PC-3 (cell line): ENCODE results near the gene FAF2. TPM values are rescaled to one million over a fixed set of nuclear protein-coding genes. Genes with fewer than 3 reads are reported as not detected.

Experiments
- ATAC-seq: fragments of 200-7000 bp; cut with Tn5 transposase; 2 replicates; pipeline ENCODE4 v1.9.1; 2020; ENCODE audit warnings: mild to moderate bottlenecking, moderate library complexity
- BruUV-seq: library from RNA; stranded (reverse); fragments of 400-500 nt; replicated peaks from 2 replicates; lab custom pipeline; 2021; lab: Mats Ljungman, UMichigan
- CTCF ChIA-PET: fragments of 300-600 bp; sonication (Branson Sonifier 250); formaldehyde crosslinking; loops from one replicate; lab custom pipeline; 2022; ENCODE audit warnings: antibody characterized with exemption; lab: Charles Lee
- POLR2A ChIA-PET: fragments of 300-600 bp; sonication (Branson Sonifier 250); formaldehyde crosslinking; loops from one replicate; lab custom pipeline; 2022; ENCODE audit warnings: antibody characterized with exemption; ENCODE audit not compliant: unreplicated experiment; lab: Charles Lee
- DNase-seq: peaks from one replicate; pipeline ENCODE4 v3.0.0-alpha.2; 2015
- H2AFZ ChIP-seq: fragments of 300-600 bp; sonication (generic); 2 replicates; pipeline ENCODE4 v1.6.0; 2016; ENCODE audit warnings: antibody characterized with exemption, low read length
- H3F3A ChIP-seq: fragments of 300-600 bp; sonication (generic); one replicate; pipeline ENCODE4 v1.6.0; 2017; ENCODE audit warnings: antibody characterized with exemption, low read length, control low read depth, mild to moderate bottlenecking; ENCODE audit not compliant: unreplicated experiment
- H3K27ac ChIP-seq: fragments of 300-600 bp; sonication (generic); 2 replicates; pipeline ENCODE4 v1.5.1; 2016; ENCODE audit warnings: mild to moderate bottlenecking, low read length
- H3K27me3 ChIP-seq: fragments of 300-600 bp; sonication (generic); 2 replicates; pipeline ENCODE4 v1.6.1; 2016; ENCODE audit warnings: low read length, mixed read lengths
- H3K36me3 ChIP-seq: fragments of 300-600 bp; sonication (generic); 2 replicates; pipeline ENCODE4 v1.6.1; 2016; ENCODE audit warnings: low read depth, mixed run types, low read length, mixed read lengths
- H3K4me1 ChIP-seq: fragments of 300-600 bp; sonication (generic); 2 replicates; pipeline ENCODE4 v1.5.1; 2016; ENCODE audit warnings: low read length; ENCODE audit not compliant: insufficient read depth
- H3K4me2 ChIP-seq: fragments of 300-600 bp; sonication (generic); 2 replicates; pipeline ENCODE4 v1.6.0; 2016; ENCODE audit warnings: low read length
- H3K4me3 ChIP-seq: fragments of 300-600 bp; sonication (generic); 2 replicates; pipeline ENCODE4 v1.5.1; 2016; ENCODE audit warnings: mild to moderate bottlenecking, low read length, mixed read lengths
- H3K79me2 ChIP-seq: fragments of 300-600 bp; sonication (generic); 2 replicates; pipeline ENCODE4 v1.6.1; 2017; ENCODE audit warnings: low read length, mixed read lengths
- H3K9ac ChIP-seq: fragments of 300-600 bp; sonication (generic); 2 replicates; pipeline ENCODE4 v1.6.0; 2016; ENCODE audit warnings: mild to moderate bottlenecking, low read length
- H3K9me2 ChIP-seq: fragments of 300-600 bp; sonication (generic); replicated peaks from 2 replicates; pipeline ENCODE4 v1.6.1; 2016; ENCODE audit warnings: mixed run types, low read length, mixed read lengths
- H3K9me3 ChIP-seq: fragments of 300-600 bp; sonication (generic); 2 replicates; pipeline ENCODE4 v1.6.1; 2016; ENCODE audit warnings: low read length, mixed read lengths
- H4K20me1 ChIP-seq: fragments of 300-600 bp; sonication (generic); 2 replicates; pipeline ENCODE4 v1.6.1; 2016; ENCODE audit warnings: low read length, mixed read lengths
- EZH2 ChIP-seq: fragments of 300-600 bp; sonication (generic); IDR thresholded peaks from one replicate; pipeline ENCODE4 v1.6.1; 2017; ENCODE audit warnings: antibody characterized with exemption, mild to moderate bottlenecking, low read length; ENCODE audit not compliant: unreplicated experiment
- EZH2phosphoT487 ChIP-seq: fragments of 300-600 bp; sonication (generic); IDR thresholded peaks from 2 replicates; pipeline ENCODE4 v1.6.1; 2018; ENCODE audit warnings: mild to moderate bottlenecking, antibody characterized with exemption, low read length, borderline replicate concordance
- intact Hi-C: fragments of 100-400 bp; cut with micrococcal nuclease; formaldehyde crosslinking; loops from 2 replicates; pipeline ENCODE4 v1.9.0; 2023
- total RNA-seq: library from RNA; depleted of rRNA; stranded (reverse); fragments of >200 nt; gene quantifications from 2 replicates; pipeline ENCODE4 v1.2.3, GENCODE V29; 2014
- TF ChIP-seq, protein P1 (sequence below): fragments of 300-600 bp; sonication (generic); conservative IDR thresholded peaks from 2 replicates; pipeline ENCODE4 v1.5.1; 2017; ENCODE audit warnings: antibody characterized with exemption, low read depth, mild to moderate bottlenecking, low read length

The FAF2 gene
- total RNA-seq, 1 experiment from 2014 or later: 51.4 TPM

DNA sequence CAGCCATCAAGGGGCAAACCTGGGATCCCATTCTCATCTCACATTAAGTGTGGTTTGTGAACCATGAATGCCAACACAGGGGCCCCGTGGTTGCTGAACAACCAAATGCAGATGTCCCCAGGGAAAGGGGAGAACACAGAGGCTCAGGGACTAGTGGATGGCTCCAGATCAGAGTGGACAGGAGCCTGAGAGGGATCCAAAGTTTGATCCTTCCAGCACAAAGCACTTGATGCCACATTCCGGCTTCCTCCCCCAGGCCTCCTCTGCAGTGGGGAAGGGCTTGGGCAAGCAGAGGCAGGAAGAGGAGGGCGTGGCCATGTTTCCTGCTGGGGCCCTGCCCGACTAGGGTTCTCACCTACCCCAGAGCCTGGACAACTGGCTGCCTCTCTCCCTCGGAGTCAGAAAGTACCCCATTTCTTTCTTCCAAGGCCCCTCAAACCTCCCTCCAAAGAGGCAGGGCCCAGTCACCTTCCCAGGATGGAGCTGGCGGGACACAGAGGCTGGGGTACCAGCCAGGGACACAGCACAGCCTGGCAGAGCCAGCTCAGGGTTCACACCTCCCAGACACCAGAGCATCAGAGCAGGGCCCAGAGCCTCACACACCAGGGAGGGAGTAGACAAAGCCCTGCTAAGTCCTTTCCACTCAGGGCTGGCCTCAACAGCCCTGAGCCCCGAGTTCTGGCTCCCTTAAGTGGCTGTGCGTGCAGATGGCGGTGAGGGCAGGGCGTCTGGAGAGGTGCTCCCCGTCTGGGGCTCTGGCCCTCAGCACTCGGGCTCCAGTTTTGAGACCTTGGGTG lies 93.4 kb downstream of the FAF2 start:
- Histone ChIP-seq H3K79me2 (peaks cover 27% of the 10 kb centered on the region), H3K9me2 (no peaks in the 10 kb centered on the region), H3F3A (no peaks in the 10 kb centered on the region), H3K36me3 (no peaks in the 10 kb centered on the region), H3K9ac (no peak overlapping the region), H3K27ac (no peak overlapping the region), H4K20me1 (no peaks in the 10 kb centered on the region), H3K4me3 (no peak overlapping the region), H3K9me3 (no peaks in the 10 kb centered on the region), H3K4me2 (peak overlapping the region; percentile 94), H3K27me3 (no peaks in the 10 kb centered on the region), H3K4me1 (peaks cover 51% of the 10 kb centered on the region), H2AFZ (no peak overlapping the region)
- ATAC-seq (no peak), DNase-seq (peak; percentile 31)
- no TSS peak for BruUV-seq
- CTCF ChIA-PET: no interaction called here
- TF ChIP-seq EZH2 (no peak), EZH2phosphoT487 (no peak)
- TF ChIP-seq, protein P1, sequence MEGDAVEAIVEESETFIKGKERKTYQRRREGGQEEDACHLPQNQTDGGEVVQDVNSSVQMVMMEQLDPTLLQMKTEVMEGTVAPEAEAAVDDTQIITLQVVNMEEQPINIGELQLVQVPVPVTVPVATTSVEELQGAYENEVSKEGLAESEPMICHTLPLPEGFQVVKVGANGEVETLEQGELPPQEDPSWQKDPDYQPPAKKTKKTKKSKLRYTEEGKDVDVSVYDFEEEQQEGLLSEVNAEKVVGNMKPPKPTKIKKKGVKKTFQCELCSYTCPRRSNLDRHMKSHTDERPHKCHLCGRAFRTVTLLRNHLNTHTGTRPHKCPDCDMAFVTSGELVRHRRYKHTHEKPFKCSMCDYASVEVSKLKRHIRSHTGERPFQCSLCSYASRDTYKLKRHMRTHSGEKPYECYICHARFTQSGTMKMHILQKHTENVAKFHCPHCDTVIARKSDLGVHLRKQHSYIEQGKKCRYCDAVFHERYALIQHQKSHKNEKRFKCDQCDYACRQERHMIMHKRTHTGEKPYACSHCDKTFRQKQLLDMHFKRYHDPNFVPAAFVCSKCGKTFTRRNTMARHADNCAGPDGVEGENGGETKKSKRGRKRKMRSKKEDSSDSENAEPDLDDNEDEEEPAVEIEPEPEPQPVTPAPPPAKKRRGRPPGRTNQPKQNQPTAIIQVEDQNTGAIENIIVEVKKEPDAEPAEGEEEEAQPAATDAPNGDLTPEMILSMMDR: no peak
- intact Hi-C loops: no loop called here
- POLR2A ChIA-PET: no interaction called here

DNA sequence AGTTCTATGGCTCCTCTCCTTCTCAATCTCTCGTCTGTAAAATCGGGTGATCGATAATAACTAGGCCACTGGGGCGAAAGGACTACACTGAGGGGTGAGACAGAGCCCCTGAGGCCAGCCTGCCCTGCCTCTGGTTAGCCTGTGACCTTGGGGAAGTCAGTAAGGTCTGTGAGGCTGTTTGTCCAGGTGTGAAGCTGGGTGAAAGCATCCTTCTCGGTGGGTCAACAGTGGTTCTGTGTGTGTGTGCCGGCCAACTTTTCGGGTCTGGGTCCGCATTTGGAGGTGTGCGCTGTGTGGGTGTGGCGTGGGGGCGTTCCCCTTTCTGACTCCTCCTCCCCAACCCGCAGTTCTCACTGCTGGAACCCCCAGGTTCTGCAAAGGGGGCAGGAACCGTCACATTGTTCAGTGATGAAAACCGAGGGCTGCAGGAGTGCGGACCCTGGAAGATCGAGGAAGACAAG lies 94.0 kb downstream of the FAF2 start:
- no peaks in the 10 kb centered on the region for H3K36me3 ChIP-seq
- intact Hi-C loops: no loop called here
- DNase-seq (no peak), ATAC-seq (no peak)
- ChIA-PET POLR2A (no interaction called here), CTCF (interaction anchor here (0.6 kb wide), 1 partner anchor 44 kb away, joined by 3 read pairs; no protein-coding TSS in a partner anchor)
- H3K4me1 ChIP-seq: peaks cover 51% of the 10 kb centered on the region
- H3K27me3 ChIP-seq: no peaks in the 10 kb centered on the region
- H3K9me2 ChIP-seq: no peaks in the 10 kb centered on the region
- no peaks in the 10 kb centered on the region for H3K9me3 ChIP-seq
- peak overlapping the region; percentile 74 for H3K4me3 ChIP-seq
- peak overlapping the region; percentile 94 for H3K4me2 ChIP-seq
- H3K79me2 ChIP-seq: peaks cover 25% of the 10 kb centered on the region
- TSS peak; percentile 27 for BruUV-seq
- TF ChIP-seq EZH2: no peak
- no peak for TF ChIP-seq EZH2phosphoT487
- TF ChIP-seq, protein P1: no peak
- no peaks in the 10 kb centered on the region for H4K20me1 ChIP-seq
- H3F3A ChIP-seq: no peaks in the 10 kb centered on the region
- H2AFZ ChIP-seq: peak overlapping the region; percentile 64; the same call in 1 of the 2 replicates
- H3K27ac ChIP-seq: no peak overlapping the region
- H3K9ac ChIP-seq: peak overlapping the region; percentile 83
